ENCODE measurements around the gene CACNG1.

DNA sequence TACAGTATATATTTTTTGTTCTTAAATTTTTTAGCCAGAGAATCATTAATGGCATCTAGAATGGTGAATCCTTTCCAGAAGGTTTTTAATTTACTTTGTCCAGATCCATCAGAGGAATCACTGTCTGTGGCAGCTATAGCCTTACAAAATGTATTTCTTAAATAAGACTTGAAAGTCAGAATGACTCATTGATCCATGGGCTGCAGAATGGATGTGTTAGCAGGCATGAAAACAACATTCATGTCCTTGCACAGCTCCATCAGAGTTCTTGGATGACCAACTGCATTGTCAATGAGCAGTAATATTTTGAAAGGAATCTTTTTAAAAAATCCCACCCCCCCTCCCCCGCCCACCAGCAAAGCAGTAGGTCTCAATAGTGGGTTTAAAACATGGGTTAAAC lies 51.4 kb downstream of the CACNG1 start:
- TF ChIP-seq RFX5 (IDR thresholded peaks at IDR 0.05; ENCODE audit: low read depth, low read length) (no peak), POLR2A (IDR thresholded peaks at IDR 0.05; ENCODE audit: low read depth, low read length) (no peak), SMC3 (IDR thresholded peaks at IDR 0.05; ENCODE audit: low read depth, low read length) (no peak), NFE2L2 (IDR thresholded peaks at IDR 0.05; ENCODE audit: low read depth, low read length) (no peak)
- TF ChIP-seq, protein P1, sequence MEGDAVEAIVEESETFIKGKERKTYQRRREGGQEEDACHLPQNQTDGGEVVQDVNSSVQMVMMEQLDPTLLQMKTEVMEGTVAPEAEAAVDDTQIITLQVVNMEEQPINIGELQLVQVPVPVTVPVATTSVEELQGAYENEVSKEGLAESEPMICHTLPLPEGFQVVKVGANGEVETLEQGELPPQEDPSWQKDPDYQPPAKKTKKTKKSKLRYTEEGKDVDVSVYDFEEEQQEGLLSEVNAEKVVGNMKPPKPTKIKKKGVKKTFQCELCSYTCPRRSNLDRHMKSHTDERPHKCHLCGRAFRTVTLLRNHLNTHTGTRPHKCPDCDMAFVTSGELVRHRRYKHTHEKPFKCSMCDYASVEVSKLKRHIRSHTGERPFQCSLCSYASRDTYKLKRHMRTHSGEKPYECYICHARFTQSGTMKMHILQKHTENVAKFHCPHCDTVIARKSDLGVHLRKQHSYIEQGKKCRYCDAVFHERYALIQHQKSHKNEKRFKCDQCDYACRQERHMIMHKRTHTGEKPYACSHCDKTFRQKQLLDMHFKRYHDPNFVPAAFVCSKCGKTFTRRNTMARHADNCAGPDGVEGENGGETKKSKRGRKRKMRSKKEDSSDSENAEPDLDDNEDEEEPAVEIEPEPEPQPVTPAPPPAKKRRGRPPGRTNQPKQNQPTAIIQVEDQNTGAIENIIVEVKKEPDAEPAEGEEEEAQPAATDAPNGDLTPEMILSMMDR (conservative IDR thresholded peaks at IDR 0.05; ENCODE audit: low read depth, low read length) = no peak
- TF ChIP-seq, protein P2, sequence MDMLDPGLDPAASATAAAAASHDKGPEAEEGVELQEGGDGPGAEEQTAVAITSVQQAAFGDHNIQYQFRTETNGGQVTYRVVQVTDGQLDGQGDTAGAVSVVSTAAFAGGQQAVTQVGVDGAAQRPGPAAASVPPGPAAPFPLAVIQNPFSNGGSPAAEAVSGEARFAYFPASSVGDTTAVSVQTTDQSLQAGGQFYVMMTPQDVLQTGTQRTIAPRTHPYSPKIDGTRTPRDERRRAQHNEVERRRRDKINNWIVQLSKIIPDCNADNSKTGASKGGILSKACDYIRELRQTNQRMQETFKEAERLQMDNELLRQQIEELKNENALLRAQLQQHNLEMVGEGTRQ (IDR thresholded peaks at IDR 0.05; ENCODE audit: low read depth, low read length) = no peak

Measured in IMR-90 (cell line).